ENCODE measurements around the gene ZNF664.

ZNF664 gene

GRCh38 chr12:123950476-123951349 is 22.3 kb upstream of the ZNF664 start:
- DNase-seq (ENCODE audit: low read depth), result no peak
- H3K4me3 ChIP-seq (ENCODE audit: low read depth, low read length), result no peak overlapping the region
- no peak for TF ChIP-seq CTCF (IDR thresholded peaks at IDR 0.05; ENCODE audit: low read depth, low read length, missing control alignments)

GRCh38 chr12:123951467-123951866 is 21.5 kb upstream of the ZNF664 start:
- DNase-seq (ENCODE audit: low read depth), result no peak
- TF ChIP-seq CTCF (IDR thresholded peaks at IDR 0.05; ENCODE audit: low read depth, low read length, missing control alignments), result no peak

GRCh38 chr12:123952037-123952436 is 21.0 kb upstream of the ZNF664 start:
- no peak overlapping the region for H3K4me3 ChIP-seq (ENCODE audit: low read depth, low read length)
- no peak for DNase-seq (ENCODE audit: low read depth)
- no peak for TF ChIP-seq CTCF (IDR thresholded peaks at IDR 0.05; ENCODE audit: low read depth, low read length, missing control alignments)

More at GRCh38 chr12:123951467-123951866, 21.5 kb upstream of the ZNF664 start:
- no peak overlapping the region for H3K4me3 ChIP-seq (ENCODE audit: low read depth, low read length)

GRCh38 chr12:123954647-123955350 is 18.2 kb upstream of the ZNF664 start:
- no peak for DNase-seq (ENCODE audit: low read depth)
- TF ChIP-seq CTCF (IDR thresholded peaks at IDR 0.05; ENCODE audit: low read depth, low read length, missing control alignments), result no peak
- H3K4me3 ChIP-seq (ENCODE audit: low read depth, low read length), result no peak overlapping the region

- H3K4me3 ChIP-seq (ENCODE audit: low read depth, low read length), result no peak overlapping the region
- TF ChIP-seq CTCF (IDR thresholded peaks at IDR 0.05; ENCODE audit: low read depth, low read length, missing control alignments), result no peak
- DNase-seq (ENCODE audit: low read depth), result no peak
Measured at GRCh38 chr12:123956249-123956648, 16.8 kb upstream of the ZNF664 start.

- no peak for TF ChIP-seq CTCF (IDR thresholded peaks at IDR 0.05; ENCODE audit: low read depth, low read length, missing control alignments)
- DNase-seq (ENCODE audit: low read depth), result no peak
- no peak overlapping the region for H3K4me3 ChIP-seq (ENCODE audit: low read depth, low read length)
Measured at GRCh38 chr12:123957196-123957595, 15.8 kb upstream of the ZNF664 start.
